HepG2 (cell line): ENCODE measurements around the gene FCN3. TPM values are rescaled to one million over a fixed set of nuclear protein-coding genes. Genes with fewer than 3 reads are reported as not detected.

Source experiments
- ATF6 ChIP-seq: sonication (generic); formaldehyde crosslinking; conservative IDR thresholded peaks from 2 replicates; pipeline ENCODE4 v1.4.0; 2020; ENCODE audit warnings: missing genetic modification reagents
- BHLHE40 ChIP-seq: IDR thresholded peaks from 2 replicates; pipeline ENCODE4 v1.6.1; 2011; ENCODE audit warnings: low read length, improper control_type of control experiment
- CERS6 ChIP-seq: sonication (generic); formaldehyde crosslinking; IDR thresholded peaks from 2 replicates; pipeline ENCODE4 v1.5.0; 2020; ENCODE audit warnings: missing genetic modification reagents
- CREB1 ChIP-seq, 2 experiments: fragments of 450-650 bp in 1 of 2; IDR thresholded peaks; 2 replicates each; pipeline ENCODE4 v1.6.1; 2016 to 2017; ENCODE audit warnings: control low read depth in 1 of 2, mild to moderate bottlenecking in 1 of 2, missing compliant biosample characterization in 1 of 2, missing genetic modification characterization in 1 of 2
- CREBL2 ChIP-seq: sonication (generic); formaldehyde crosslinking; IDR thresholded peaks from 2 replicates; pipeline ENCODE4 v1.8.1; 2023; ENCODE audit warnings: missing genetic modification reagents, mild to moderate bottlenecking, borderline replicate concordance
- DBP ChIP-seq: sonication (generic); formaldehyde crosslinking; IDR thresholded peaks from 2 replicates; pipeline ENCODE4 v1.4.0; 2020; ENCODE audit warnings: missing genetic modification reagents; ENCODE audit errors: not compliant biosample characterization
- ELF4 ChIP-seq: sonication (generic); formaldehyde crosslinking; IDR thresholded peaks from 2 replicates; pipeline ENCODE4 v1.5.0; 2020; ENCODE audit warnings: missing genetic modification reagents, mild to moderate bottlenecking, moderate library complexity, borderline replicate concordance
- EZH2 ChIP-seq: conservative IDR thresholded peaks from 2 replicates; pipeline ENCODE4 v1.6.1; 2012; ENCODE audit warnings: mild to moderate bottlenecking, low read depth, low read length, moderate library complexity
- KLF11 ChIP-seq: IDR thresholded peaks from 2 replicates; pipeline ENCODE4 v1.6.1; 2016; ENCODE audit warnings: missing compliant biosample characterization
- KLF16 ChIP-seq, 2 experiments: sonication (generic) in 1 of 2; formaldehyde crosslinking in 1 of 2; IDR thresholded peaks; 2 replicates each; pipeline versions ENCODE4 v1.6.1 to v1.8.0; 2016 to 2023; ENCODE audit warnings: missing genetic modification reagents in 2 of 2, missing compliant biosample characterization in 1 of 2
- MED13 ChIP-seq: sonication (generic); formaldehyde crosslinking; IDR thresholded peaks from 2 replicates; pipeline ENCODE4 v1.5.0; 2020; ENCODE audit warnings: missing genetic modification reagents
- PAX8 ChIP-seq: sonication (generic); formaldehyde crosslinking; IDR thresholded peaks from 2 replicates; pipeline ENCODE4 v1.8.0; 2022; ENCODE audit warnings: mild to moderate bottlenecking, missing genetic modification reagents, borderline replicate concordance
- PLRG1 ChIP-seq: fragments of 450-650 bp; conservative IDR thresholded peaks from 2 replicates; pipeline ENCODE4 v1.6.1; 2016
- RAD51 ChIP-seq: fragments of 450-650 bp; IDR thresholded peaks from 2 replicates; pipeline ENCODE4 v1.6.1; 2016; ENCODE audit warnings: borderline replicate concordance
- TFDP1 ChIP-seq: IDR thresholded peaks from 2 replicates; pipeline ENCODE4 v1.6.1; 2016; ENCODE audit warnings: missing compliant biosample characterization, missing genetic modification reagents, borderline replicate concordance
- THAP11 ChIP-seq: IDR thresholded peaks from 2 replicates; pipeline ENCODE4 v1.6.1; 2016; ENCODE audit warnings: missing biosample characterization, missing genetic modification reagents
- TSC22D2 ChIP-seq: sonication (generic); formaldehyde crosslinking; IDR thresholded peaks from 2 replicates; pipeline ENCODE4 v1.5.1; 2020; ENCODE audit warnings: missing genetic modification reagents, mild to moderate bottlenecking, borderline replicate concordance
- U2AF1 ChIP-seq: fragments of 200-400 bp; formaldehyde crosslinking; optimal IDR thresholded peaks from 2 replicates; pipeline ENCODE3; 2017; ENCODE audit warnings: mild to moderate bottlenecking, low read depth, low read length
- ZBTB34 ChIP-seq: sonication (generic); formaldehyde crosslinking; IDR thresholded peaks from 2 replicates; pipeline ENCODE4 v1.8.0; 2022; ENCODE audit warnings: mild to moderate bottlenecking, missing genetic modification reagents
- ZNF414 ChIP-seq: sonication (generic); formaldehyde crosslinking; IDR thresholded peaks from 2 replicates; pipeline ENCODE4 v1.5.0; 2020; ENCODE audit warnings: missing genetic modification reagents
- ZNF543 ChIP-seq: sonication (generic); formaldehyde crosslinking; IDR thresholded peaks from 2 replicates; pipeline ENCODE4 v1.4.0; 2020; ENCODE audit warnings: mild to moderate bottlenecking, missing genetic modification reagents
- ZNF670 ChIP-seq: sonication (generic); formaldehyde crosslinking; IDR thresholded peaks from 2 replicates; pipeline ENCODE4 v1.8.0; 2022; ENCODE audit warnings: mild to moderate bottlenecking, missing genetic modification reagents, borderline replicate concordance
- ZNF777 ChIP-seq: sonication (generic); formaldehyde crosslinking; IDR thresholded peaks from 2 replicates; pipeline ENCODE4 v1.4.0; 2020; ENCODE audit warnings: missing genetic modification reagents
- polyA plus RNA-seq, 8 experiments: library from polyadenylated mRNA; depleted of rRNA in 3 of 8; stranded (reverse) in 7 of 8; unstranded in 1 of 8; fragments of >200 nt; fragmentation: Illumina TruSeq in 4 of 8; extraction: Trizol in 4 of 8; gene quantifications; 2 replicates each; pipeline versions ENCODE4 v1.2.1 to v1.2.3, GENCODE V29; 2011 to 2016; ENCODE audit warnings: low read depth in 4 of 8, missing spikeins in 1 of 8, mixed read lengths in 1 of 8; ENCODE audit not compliant: insufficient read depth in 1 of 8
- total RNA-seq, 5 experiments: library from RNA; depleted of rRNA; stranded (reverse); fragments of >200 nt; fragmentation: Illumina TruSeq; extraction: Trizol; gene quantifications; 2 replicates each; pipeline ENCODE4 v1.2.3, GENCODE V29; 2016; ENCODE audit warnings: low read depth in 1 of 5

Gene FCN3
- total and polyA plus RNA-seq, 2 of the 13 experiments (the other 11 are each of a cell fraction or from before 2014, with no cell fraction given): not detected

GRCh38 chr1:27392096-27392777 is 17.6 kb upstream of the FCN3 start, which contains the start of gene GPR3 (continued):
- TF ChIP-seq BHLHE40 (no peak), ZNF670 (peak; percentile 59; the same call in 1 of the 2 replicates), U2AF1 (no peak), ZNF543 (CRISPR knock-in tag) (no peak), TFDP1 (CRISPR knock-in tag) (peak; percentile 83), EZH2 (no peak), ELF4 (no peak), ZNF777 (CRISPR knock-in tag) (0 out of 2 replicates have a peak, but pooled peaks have one; percentile 16), CERS6 (no peak), MED13 (CRISPR knock-in tag) (no peak), TSC22D2 (no peak), DBP (CRISPR knock-in tag) (no peak), RAD51 (no peak), ZBTB34 (CRISPR knock-in tag) (no peak), CREB1 (IDR thresholded peaks at IDR 0.05) (peak; percentile 95), CREB1 (CRISPR knock-in tag; IDR thresholded peaks at IDR 0.05) (no peak; the same call in none of the 2 replicates), THAP11 (CRISPR knock-in tag) (peak; percentile 55), PLRG1 (no peak), CREBL2 (no peak), ZNF414 (CRISPR knock-in tag) (no peak), ATF6 (no peak), KLF11 (CRISPR knock-in tag) (no peak), PAX8 (CRISPR knock-in tag) (no peak), KLF16 (CRISPR knock-in tag; IDR thresholded peaks at IDR 0.05) (peak in 1 of 2 experiments; percentile 51; a peak in 1 of 4 replicates)
